ENCODE data around the gene PLAU.
"Not testable (repeated sequence)": the region's sequence is repeated elsewhere in the genome, so short reads cannot be mapped to it uniquely, and the experiment has no call there.

The PLAU gene

DNA sequence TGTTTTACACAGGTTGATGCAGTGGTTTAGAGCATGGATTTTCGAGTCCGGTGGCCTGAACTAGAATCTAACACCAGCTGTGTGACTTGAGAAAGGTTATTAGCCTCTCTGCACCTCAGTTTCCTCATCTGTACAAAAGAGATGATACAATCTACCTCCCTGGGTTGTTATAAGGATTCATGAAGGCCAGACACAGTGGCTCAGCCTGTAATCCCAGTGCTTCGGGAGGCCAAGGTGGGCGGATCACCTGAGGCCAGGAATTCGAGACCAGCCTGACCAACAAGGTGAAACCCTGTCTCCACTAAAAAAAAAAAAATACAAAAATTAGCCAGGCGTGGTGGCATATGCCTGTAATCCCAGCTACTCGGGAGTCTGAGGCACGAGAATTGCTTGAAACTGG, 8.5 kb downstream of the PLAU start:
- in situ Hi-C loops (cut with MboI; ENCODE audit: low sequenced_read_pairs) = not testable (repeated sequence)

GRCh38 chr10:73920089-73920488, 9.2 kb downstream of the PLAU start:
- in situ Hi-C loops (cut with MboI; ENCODE audit: low sequenced_read_pairs) = no loop called here

GRCh38 chr10:73922007-73922863, 11.3 kb downstream of the PLAU start:
- in situ Hi-C loops (cut with MboI; ENCODE audit: low sequenced_read_pairs) = no loop called here

GRCh38 chr10:73922864-73923133, 11.9 kb downstream of the PLAU start:
- in situ Hi-C loops (cut with MboI; ENCODE audit: low sequenced_read_pairs) = no loop called here

DNA sequence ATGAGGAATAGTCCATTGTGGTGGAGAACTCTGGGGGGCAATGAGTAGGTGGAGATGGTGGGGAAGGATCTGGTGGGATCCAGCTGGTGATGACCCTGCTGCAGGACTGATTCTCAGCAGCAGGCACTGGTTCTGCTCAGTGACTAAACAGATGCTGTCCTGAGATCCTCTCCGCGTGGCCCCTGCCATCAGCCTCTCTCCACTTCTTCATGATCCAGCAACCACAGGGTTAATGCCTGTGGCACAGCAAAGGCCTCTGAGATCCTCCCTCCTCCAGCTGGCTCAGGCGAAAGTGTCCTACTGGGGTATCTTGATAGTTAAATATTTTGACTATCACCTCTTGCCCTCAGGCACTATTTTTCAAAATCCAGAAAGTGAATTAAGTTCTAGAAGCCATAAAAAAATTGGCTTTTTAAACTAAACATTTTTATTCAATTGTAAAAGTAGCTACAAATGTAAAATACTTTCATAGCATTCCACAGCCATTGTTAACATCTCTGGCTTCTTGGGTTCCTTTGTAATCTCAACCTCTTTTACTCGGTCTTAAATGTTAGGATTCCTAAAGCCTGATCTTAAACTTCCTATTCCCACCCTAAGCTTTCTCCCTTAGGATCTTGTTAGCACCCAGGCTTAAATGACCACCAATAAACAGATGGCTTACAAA, 13.1 kb downstream of the PLAU start:
- in situ Hi-C loops (cut with MboI; ENCODE audit: low sequenced_read_pairs) = no loop called here

DNA sequence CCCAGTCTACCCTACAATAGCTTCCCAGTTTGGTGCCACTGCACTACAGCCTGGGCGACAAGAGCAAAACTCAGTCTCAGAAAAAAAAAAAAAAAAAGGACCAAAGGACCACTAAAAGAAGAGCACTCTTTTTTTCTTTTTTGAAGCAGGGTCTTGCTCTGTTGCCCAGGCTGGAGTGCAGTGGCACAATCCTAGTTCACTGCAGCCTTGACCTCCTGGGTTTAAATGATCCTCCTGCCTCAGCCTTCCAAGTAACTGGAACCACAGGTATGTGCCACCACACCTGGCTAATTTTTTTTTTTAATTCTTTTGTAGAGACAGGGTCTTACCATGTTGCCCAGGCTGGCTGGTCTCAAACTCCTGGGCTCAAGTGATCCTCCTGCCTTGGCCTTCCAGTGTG, 14.0 kb downstream of the PLAU start:
- in situ Hi-C loops (cut with MboI; ENCODE audit: low sequenced_read_pairs) = no loop called here

DNA sequence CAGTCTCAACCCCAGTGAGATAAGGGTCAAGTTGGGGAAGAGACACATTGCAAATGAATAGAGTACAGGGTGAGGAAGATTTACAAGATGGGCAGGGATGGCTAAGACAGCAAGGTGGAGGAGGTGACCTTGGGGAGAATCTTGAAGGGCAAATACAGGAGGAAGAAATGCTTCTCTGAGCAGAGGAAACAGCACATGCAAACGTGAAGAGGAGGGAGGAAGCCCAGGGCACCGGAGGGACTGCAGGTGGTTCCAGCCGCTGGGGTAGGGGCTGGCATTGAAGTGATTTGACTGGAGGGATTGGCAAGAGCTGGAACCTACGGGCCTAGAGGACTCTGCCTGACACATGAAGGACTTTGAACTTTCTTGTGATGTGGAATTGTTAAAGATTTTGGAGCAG, 14.6 kb downstream of the PLAU start:
- in situ Hi-C loops (cut with MboI; ENCODE audit: low sequenced_read_pairs) = no loop called here

GRCh38 chr10:73926152-73926764, 15.3 kb downstream of the PLAU start:
- in situ Hi-C loops (cut with MboI; ENCODE audit: low sequenced_read_pairs) = no loop called here

DNA sequence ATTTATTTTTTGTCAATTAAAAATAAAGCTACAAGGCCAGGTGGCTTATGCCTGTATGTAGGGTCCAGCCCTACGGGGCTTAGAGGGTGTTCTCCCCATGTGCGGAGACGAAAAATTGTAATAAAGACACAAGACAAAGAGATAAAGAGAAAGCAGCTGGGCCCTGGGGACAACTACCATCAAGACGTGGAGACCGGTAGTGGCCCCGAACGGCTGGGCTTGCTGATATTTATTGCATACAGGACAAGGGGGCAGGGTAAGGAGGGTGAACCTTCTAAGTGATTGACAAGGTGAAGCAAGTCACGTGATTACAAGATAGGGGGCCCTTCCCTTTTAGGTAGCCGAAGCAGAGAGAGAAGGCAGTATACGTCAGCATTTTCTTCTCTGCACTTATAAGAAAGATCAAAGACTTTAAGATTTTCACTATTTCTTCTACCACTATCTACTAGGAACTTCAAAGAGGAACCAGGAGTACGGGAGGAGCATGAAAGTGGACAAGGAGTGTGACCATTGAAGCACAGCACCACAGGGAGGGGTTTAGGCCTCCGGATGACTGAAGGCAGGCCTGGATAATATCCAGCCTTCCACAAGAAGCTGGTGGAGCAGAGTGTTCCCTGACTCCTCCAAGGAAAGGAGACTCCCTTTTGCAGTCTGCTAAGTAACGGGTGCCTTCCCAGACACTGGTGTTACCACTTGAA, 19.8 kb downstream of the PLAU start:
- in situ Hi-C loops (cut with MboI; ENCODE audit: low sequenced_read_pairs) = not testable (repeated sequence)

- in situ Hi-C loops (cut with MboI; ENCODE audit: low sequenced_read_pairs) = no loop called here
These were observed 21.1 kb downstream of the PLAU start for GRCh38 chr10:73931767-73932619.

DNA sequence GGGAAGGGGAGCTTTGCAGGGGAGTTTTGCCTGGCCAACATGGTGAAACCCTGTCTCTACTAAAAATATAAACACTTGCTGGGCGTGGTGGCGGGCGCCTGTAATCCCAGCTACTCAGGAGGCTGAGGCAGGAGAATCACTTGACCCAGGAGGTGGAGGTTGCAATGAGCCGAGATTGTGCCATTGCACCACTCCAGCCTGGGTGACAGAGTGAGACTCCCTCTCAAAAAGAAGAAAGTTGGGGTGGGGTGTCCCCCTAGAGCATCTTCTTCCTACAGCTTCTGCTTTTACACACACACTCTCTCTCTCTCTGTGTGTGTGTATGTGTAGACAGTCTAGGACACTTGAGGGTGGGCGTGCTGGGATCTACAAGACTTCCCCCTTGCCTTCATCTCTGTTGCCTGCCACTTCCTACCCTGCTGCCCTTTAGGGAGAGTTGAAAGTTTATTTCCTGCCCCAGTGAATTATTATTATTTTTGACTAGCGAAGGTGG, 21.7 kb downstream of the PLAU start:
- in situ Hi-C loops (cut with MboI; ENCODE audit: low sequenced_read_pairs) = no loop called here

- in situ Hi-C loops (cut with MboI; ENCODE audit: low sequenced_read_pairs) = no loop called here
These were observed 23.1 kb downstream of the PLAU start for GRCh38 chr10:73934074-73934473.

- in situ Hi-C loops (cut with MboI; ENCODE audit: low sequenced_read_pairs) = loop anchor here (5.0 kb wide), 1 partner anchor 54 kb away; no protein-coding TSS in a partner anchor
These were observed 25.0 kb downstream of the PLAU start for GRCh38 chr10:73935895-73936294.

DNA sequence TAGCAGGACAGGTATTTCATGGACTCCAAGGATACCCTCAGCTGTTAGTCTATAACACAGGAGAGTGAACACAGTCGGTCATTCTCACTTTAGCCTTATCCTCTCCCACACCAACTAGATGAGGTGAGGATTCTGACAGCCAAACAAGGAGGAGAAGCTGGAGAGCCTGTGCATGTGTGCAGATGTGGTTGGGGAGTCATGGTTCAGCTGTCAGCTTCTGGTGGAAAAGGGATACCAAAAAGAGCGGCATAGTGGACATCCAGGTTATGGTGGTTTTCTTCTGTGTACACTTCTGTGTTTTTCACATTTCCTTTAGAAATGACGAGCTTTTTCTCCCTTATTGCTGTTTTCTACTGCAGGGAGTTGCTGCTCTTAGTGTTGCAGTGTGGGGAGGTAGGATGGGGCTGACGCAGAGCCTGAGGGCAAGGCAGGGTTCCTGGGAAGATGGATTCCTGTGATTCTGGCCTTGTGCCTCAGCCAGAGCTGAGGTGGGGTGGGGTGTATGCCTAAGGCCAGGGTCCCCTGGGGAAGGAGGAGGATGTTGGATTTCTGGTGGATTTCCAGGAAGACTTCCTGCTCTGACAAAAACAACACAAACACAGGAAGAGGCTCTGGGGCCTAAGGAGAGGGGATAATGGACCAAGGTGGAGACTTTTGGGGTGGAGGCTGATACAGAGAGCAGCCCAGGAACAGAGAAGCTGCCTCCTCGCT, 26.6 kb downstream of the PLAU start:
- in situ Hi-C loops (cut with MboI; ENCODE audit: low sequenced_read_pairs) = loop anchor here (5.0 kb wide), 1 partner anchor 55 kb away; no protein-coding TSS in a partner anchor

DNA sequence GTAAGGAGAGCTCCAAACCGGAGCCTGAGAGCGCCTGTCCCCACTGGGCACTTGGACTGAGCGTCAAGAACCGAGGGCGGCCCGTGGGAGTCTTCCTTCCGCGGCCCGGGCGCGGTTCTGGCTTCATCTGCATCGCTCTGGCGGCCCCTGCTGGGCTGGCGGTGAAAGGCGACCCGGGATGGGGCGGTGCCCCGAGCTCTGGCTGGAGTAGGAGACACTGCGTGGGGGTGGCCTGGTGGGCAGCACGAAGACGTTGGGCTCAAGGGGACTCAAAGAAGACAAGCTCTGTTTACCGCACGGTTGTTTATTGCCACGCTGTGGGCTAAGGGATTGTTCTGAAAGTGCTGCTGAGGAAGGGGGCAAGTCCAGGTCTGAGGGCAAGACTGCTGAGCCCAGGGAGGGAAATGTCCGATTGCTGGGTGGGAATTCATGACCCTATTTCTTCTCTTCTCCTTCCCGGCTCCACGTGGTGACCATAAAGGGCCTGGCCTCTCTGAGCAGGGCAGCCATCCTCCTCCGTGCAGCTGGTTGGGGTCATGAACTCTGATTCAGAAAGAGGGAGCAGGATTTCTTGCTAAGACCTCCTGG, 29.8 kb downstream of the PLAU start:
- in situ Hi-C loops (cut with MboI; ENCODE audit: low sequenced_read_pairs) = no loop called here

DNA sequence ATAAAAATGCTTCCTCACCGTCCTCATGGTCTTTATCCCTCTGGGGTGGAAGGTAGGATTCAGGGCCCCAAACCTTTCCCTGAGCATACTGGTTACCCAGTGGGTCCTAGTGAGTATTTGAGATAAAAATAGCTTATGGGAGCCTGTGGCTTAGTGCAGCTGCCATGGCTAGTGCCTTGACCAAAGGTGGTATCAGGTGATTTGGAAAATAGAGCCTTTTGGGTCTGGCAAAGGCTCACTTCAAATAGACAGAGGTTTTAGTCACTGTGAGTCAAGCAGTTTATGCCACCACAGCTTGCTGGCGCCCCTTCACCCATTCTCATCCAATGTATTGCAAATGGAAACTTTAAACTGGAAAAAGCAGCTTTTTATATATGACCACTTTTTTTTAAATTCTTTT, 30.4 kb downstream of the PLAU start:
- in situ Hi-C loops (cut with MboI; ENCODE audit: low sequenced_read_pairs) = no loop called here

GRCh38 chr10:73944356-73945100, 33.6 kb downstream of the PLAU start:
- in situ Hi-C loops (cut with MboI; ENCODE audit: low sequenced_read_pairs) = no loop called here

GRCh38 chr10:73946253-73947145, 35.6 kb downstream of the PLAU start:
- in situ Hi-C loops (cut with MboI; ENCODE audit: low sequenced_read_pairs) = no loop called here

Data from HL-60/S4 treated with phorbol 12-myristate 13-acetate at 8.2 ng/mL for 4 days and 3 days (cell line).